GM19351 (cell line): Measurements from ENCODE around the gene RNF220.
A peak's percentile ranks its signal among the peaks of the same experiment; 100 is the strongest.

ENCODE experiments used
- ATAC-seq: cut with Tn5 transposase; IDR thresholded peaks from one replicate; pipeline ENCODE4 v1.9.1; 2021; ENCODE audit warnings: mild to moderate bottlenecking, moderate library complexity; ENCODE audit not compliant: unreplicated experiment

The RNF220 gene

GRCh38 chr1:44672961-44673674 is 268.1 kb downstream of the RNF220 start:
- no peak for ATAC-seq

GRCh38 chr1:44673675-44674112 is 268.6 kb downstream of the RNF220 start:
- ATAC-seq, result no peak

DNA sequence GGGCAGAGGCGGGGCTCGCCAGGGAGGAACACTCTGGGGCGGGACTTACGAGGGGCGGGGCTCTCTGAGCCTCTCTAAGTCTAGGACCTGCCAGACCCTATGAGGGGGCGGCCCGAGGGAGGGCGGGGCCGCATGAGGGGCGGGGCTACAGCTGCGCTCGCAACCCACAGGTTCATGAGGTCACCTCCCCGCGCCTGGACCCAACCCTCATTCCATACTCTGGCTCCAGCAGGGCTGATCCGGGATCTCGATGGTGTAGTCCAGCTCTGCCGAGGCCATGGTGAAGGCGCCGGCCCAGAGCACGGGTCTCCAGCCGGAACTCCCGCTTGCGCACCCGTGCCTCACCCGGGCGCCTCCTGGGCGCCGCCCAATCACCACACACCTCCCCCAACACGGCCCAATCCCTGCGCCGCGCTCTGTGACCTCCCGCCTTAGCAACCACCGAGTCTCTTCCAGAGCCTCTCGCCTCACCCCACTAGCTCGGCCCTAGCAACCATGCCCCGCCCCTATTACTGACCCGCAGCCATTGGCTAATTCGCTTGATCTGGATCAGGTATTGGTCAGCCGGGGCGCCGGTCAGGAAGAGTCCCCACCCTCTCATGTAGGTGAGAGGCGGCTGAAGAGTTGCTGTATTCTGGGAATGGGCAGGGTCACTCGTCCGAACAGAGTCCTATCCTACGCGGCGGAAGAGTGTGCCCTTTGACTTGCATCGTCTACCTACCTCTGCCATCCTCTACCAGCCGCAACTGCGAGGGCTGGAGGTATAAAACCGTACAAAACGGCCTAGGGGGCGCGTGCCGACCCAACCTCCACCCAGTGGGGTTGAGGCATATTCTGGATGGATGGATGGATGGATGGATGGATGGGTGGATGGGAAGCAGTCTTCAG is 269.3 kb downstream of the RNF220 start, which contains the start of the genes ARMH1 and TMEM53:
ARMH1 (plus strand) TSS at position 602 of the 888 bp plus-strand sequence. CDS start 14,984 bp downstream, outside the sequence.
TMEM53 (minus strand) TSS at position 369 of the 888 bp plus-strand sequence; CDS start at position 279, 90 bp downstream.
- ATAC-seq, result peak; percentile 88

DNA sequence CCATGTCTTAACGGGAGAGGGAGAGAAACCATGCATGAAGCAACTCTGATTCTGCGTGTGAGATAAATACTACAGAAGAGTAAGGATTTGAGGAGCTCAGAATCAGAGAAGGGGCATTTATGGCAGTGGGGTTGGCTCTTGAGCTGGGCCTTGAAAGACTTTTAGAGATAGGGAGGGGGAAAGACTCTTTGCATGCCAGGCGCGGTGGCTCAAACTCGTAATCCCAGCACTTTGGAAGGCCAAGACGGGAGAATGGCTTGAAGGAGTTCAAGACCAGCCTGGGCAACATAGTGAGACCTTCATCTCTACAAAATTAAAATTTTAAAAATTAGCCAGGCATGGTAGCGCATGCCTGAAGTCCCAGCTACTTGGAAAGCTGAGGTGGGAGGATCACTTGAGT is 270.1 kb downstream of the RNF220 start:
- no peak for ATAC-seq

DNA sequence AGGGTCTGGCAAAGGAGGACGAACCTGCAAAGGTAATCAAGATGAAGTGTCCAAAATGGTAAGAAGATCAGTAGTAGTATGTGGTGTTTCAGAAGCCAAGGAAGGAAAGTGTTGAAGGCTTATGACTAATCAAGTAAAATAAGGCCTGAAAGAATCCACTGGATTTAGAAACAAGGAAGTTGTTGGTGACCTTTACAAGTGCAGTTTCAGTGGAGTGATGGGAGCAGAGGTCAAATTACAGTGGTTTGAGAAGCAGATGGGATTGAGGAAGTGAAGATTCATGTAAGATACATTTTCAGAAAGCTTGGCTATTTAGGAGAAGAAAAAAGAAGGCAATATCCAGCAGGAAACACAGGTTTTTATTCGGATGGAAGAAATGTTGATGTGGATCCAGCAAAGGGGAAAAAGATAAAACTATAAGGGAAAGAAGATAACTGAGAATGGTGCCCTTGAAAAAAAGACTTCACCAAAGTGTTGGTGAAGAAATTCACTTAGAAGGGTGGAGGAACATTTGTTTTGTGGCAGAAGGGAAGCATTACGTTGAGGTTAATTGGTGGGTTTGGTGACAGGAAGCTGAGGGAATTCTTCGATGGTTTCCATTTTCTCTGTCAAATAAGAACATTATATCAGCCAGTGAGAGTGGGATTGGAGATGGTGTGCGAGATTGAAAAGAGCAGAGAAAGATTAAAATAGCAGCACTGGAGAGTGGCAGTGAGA is 271.6 kb downstream of the RNF220 start:
- ATAC-seq, result no peak

GRCh38 chr1:44677201-44677766 is 272.2 kb downstream of the RNF220 start:
- ATAC-seq, result no peak

DNA sequence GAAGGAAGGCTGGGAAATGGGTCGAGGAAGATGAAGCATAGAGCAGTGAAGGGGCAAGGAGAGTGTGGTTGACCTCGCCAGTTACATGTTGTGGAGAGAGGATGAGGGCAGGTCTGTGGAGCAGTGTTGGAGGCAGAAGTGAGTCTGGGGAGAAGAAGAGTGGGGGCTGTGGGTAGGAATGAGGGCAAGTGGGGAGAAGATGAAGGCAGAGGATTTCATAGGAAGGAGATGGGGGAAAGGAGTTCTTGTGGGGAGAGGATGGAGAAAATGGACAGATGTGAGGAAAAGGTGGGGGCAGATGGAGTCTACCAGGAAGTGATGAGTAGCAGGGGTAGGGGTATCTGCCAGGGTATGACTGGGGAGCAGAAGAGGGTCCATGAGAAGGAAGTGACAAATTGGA is 273.1 kb downstream of the RNF220 start:
- no peak for ATAC-seq

DNA sequence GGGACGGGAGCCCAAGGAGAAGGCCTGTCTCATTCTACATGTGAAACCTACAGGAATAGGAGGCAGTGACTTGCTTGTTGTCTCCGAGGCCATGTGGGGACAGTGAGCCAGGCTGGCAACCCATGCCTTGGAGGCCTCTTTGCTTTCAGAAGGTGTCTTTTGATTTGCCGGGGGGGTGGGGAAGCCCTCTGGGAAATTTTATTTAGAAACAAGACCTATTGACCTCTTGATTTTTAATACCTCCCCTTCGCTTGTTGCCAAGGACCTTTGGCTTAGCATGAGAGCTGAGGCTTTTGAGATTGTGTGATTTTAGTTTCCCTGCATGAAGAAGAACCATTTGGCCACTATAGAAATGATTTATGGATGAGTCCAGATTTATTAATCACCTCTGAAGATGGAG is 273.6 kb downstream of the RNF220 start:
- no peak for ATAC-seq

GRCh38 chr1:44679468-44679867 is 274.4 kb downstream of the RNF220 start:
- no peak for ATAC-seq

- ATAC-seq, result no peak
Observed at GRCh38 chr1:44681905-44682882, 277.1 kb downstream of the RNF220 start.

- ATAC-seq, result no peak
Observed at GRCh38 chr1:44682883-44683265, 277.8 kb downstream of the RNF220 start.

DNA sequence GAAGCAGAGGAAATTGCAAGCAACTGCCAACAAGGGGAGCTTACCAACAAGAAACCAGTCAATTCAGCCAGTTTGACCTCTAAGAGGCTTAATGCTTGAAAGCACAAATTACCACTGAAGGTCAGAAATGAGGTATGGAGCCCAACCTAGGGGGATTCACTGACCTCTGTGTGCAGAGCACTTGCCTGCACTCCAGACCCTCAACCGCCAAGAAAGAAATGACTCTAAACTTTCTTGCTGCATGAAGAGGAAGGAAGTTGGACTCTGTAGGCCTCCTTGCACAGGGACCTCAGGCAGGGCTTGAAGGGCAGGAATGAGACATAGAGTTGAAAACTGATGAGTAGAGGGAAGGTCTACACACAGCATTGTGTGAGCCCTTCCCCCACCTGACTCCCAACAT is 279.5 kb downstream of the RNF220 start:
- peak; percentile 88 for ATAC-seq

- no peak for ATAC-seq
Observed at GRCh38 chr1:44685218-44685617, 280.2 kb downstream of the RNF220 start.

DNA sequence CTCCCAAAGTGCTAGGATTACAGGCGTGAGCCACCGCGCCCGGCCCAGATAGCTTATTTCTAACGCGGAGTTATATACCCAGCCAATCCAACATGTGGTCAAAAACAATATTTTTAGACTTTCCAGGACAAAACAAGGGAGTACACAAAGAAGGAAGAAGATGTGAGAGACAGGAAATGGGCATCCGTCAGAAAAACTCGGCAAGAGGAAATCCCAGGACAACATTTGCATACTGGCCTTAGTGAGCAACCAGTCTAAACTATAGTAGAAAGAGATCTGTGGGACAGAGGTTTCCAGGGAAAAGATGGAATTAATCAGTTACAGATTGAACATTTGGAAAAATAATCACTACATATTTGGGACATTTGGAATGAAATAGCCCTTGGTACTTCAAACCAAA is 280.8 kb downstream of the RNF220 start:
- no peak for ATAC-seq

GRCh38 chr1:44688760-44689446 is 283.8 kb downstream of the RNF220 start:
- ATAC-seq, result no peak

GRCh38 chr1:44689447-44689765 is 284.4 kb downstream of the RNF220 start:
- no peak for ATAC-seq

- no peak for ATAC-seq
Observed at GRCh38 chr1:44693159-44693558, 288.1 kb downstream of the RNF220 start.

- ATAC-seq, result no peak
Observed at GRCh38 chr1:44693900-44694299, 288.8 kb downstream of the RNF220 start.

DNA sequence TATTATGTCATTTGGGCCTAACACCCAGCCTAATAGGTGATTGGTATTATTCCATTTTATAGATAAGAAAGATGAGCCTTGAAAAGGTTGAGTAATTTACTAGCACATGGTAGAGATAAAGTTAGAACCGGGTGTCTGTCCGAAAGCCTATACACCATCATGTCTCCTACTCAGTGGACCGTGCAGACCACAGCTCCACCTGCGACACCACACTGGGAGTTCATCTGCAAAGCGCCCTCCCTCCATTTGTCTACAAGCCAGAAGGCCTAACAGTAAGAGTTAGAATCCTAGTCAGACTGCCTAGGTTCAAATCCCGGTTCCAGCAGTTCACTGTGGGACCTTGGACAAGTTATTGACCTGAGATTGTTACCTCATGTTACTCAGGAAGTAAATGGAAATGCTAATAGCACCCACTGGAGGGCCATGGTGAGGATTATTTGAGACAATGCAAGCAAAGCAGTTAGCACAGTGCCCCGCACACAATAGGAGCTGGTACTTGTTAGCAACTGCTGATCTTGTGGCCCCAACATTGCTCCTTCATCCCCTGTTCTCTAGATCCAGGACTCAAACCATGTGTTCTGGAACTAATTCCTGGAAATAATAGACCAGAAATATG is 289.9 kb downstream of the RNF220 start:
- ATAC-seq, result peak; percentile 75
